HUES64 (cell line): ENCODE measurements around the gene BBIP1.

Source experiments
- H3K27ac ChIP-seq: 2 replicates; pipeline ENCODE4 v1.7.0; 2013; ENCODE audit warnings: low read depth, low read length, inconsistent platforms
- H3K27me3 ChIP-seq: 2 replicates; pipeline ENCODE4 v1.6.1; 2013; ENCODE audit warnings: mild to moderate bottlenecking, low read length; ENCODE audit not compliant: insufficient read depth
- H3K36me3 ChIP-seq: 2 replicates; pipeline ENCODE4 v1.6.1; 2013; ENCODE audit warnings: mild to moderate bottlenecking, low read length; ENCODE audit not compliant: insufficient read depth
- H3K4me1 ChIP-seq: 2 replicates; pipeline ENCODE4 v1.6.1; 2013; ENCODE audit warnings: mild to moderate bottlenecking, low read length, moderate library complexity; ENCODE audit not compliant: insufficient read depth
- H3K4me3 ChIP-seq: 2 replicates; pipeline ENCODE4 v1.5.1; 2013; ENCODE audit warnings: mild to moderate bottlenecking, low read length, moderate library complexity
- H3K9ac ChIP-seq: 2 replicates; pipeline ENCODE4 v1.6.1; 2013; ENCODE audit warnings: mild to moderate bottlenecking, low read depth, low read length
- H3K9me3 ChIP-seq: 2 replicates; pipeline ENCODE4 v1.6.1; 2013; ENCODE audit warnings: low read depth, low read length; ENCODE audit not compliant: insufficient read depth
- WGBS: fragments of 150-250, 120-280 bp; methylation state at CpG from one replicate; pipeline ENCODE4 v1.1.7; 2013; ENCODE audit warnings: missing lambda C conversion rate; 5-methylcytosine and 5-hydroxymethylcytosine counted together

The BBIP1 gene

GRCh38 chr10:110901954-110902819 lies 16.8 kb downstream of the BBIP1 start:
- Histone ChIP-seq H3K9me3 (no peaks in the 10 kb centered on the region), H3K9ac (no peak overlapping the region), H3K4me1 (no peaks in the 10 kb centered on the region), H3K4me3 (no peak overlapping the region), H3K27ac (no peak overlapping the region), H3K36me3 (peaks cover 31% of the 10 kb centered on the region), H3K27me3 (no peaks in the 10 kb centered on the region)
- 91% methylated on average over 7 of the region's 7 CpGs for WGBS

- Histone ChIP-seq H3K27ac (no peak overlapping the region), H3K9ac (no peak overlapping the region), H3K4me3 (no peak overlapping the region), H3K4me1 (no peaks in the 10 kb centered on the region), H3K27me3 (no peaks in the 10 kb centered on the region), H3K36me3 (peaks cover 36% of the 10 kb centered on the region), H3K9me3 (no peaks in the 10 kb centered on the region)
- WGBS: 100% methylated on average over 2 of the region's 2 CpGs
These were observed 18.0 kb downstream of the BBIP1 start for GRCh38 chr10:110900983-110901382.

GRCh38 chr10:110898391-110898790 lies 20.6 kb downstream of the BBIP1 start:
- H3K27ac ChIP-seq: no peak overlapping the region
- H3K9me3 ChIP-seq: no peaks in the 10 kb centered on the region
- H3K9ac ChIP-seq: no peak overlapping the region
- no peaks in the 10 kb centered on the region for H3K27me3 ChIP-seq
- no peaks in the 10 kb centered on the region for H3K4me1 ChIP-seq
- no peak overlapping the region for H3K4me3 ChIP-seq
- H3K36me3 ChIP-seq: peaks cover 55% of the 10 kb centered on the region

GRCh38 chr10:110897184-110897583 lies 21.8 kb downstream of the BBIP1 start:
- H3K36me3 ChIP-seq: peaks cover 59% of the 10 kb centered on the region

DNA sequence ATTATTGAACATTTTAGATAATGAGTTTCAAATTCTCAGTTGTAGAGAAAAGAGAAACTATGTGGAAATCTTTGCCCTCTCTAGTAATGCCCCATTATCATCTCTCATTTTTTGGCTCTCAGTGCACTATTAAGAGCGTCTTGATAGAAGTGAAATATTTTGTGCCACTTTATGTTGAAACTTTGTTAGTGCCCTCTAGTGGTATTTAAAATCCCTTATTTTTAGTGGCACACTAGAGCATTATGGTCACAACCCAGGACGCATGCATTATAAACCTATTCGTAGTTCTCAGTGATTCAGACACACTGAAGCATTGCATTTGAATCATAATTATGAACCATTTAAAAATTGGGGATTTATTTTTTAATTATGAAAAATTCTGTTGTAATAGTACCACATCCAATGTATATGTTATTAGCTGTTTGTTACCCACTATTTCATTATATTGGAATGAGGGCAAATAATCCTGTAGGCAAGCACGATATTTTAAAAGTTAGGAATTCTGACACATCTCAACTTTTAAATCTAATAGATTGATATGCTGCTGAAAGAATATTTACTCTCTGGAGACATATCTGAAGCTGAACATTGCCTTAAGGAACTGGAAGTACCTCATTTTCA lies 25.3 kb downstream of the BBIP1 start:
- no peak overlapping the region for H3K4me3 ChIP-seq
- no peaks in the 10 kb centered on the region for H3K4me1 ChIP-seq
- no peaks in the 10 kb centered on the region for H3K27me3 ChIP-seq
- H3K9ac ChIP-seq: no peak overlapping the region
- peaks cover 57% of the 10 kb centered on the region for H3K36me3 ChIP-seq
- 63% methylated on average over 2 of the region's 4 CpGs for WGBS
- H3K27ac ChIP-seq: no peak overlapping the region
- no peaks in the 10 kb centered on the region for H3K9me3 ChIP-seq

More at GRCh38 chr10:110897184-110897583, 21.8 kb downstream of the BBIP1 start:
- Histone ChIP-seq H3K4me3 (no peak overlapping the region), H3K4me1 (no peaks in the 10 kb centered on the region), H3K27ac (no peak overlapping the region), H3K9ac (no peak overlapping the region), H3K9me3 (no peaks in the 10 kb centered on the region), H3K27me3 (no peaks in the 10 kb centered on the region)
- 92% methylated on average over 1 of the region's 1 CpG for WGBS

GRCh38 chr10:110892602-110893288 lies 26.2 kb downstream of the BBIP1 start:
- Histone ChIP-seq H3K36me3 (peaks cover 58% of the 10 kb centered on the region), H3K27ac (no peak overlapping the region), H3K9me3 (no peaks in the 10 kb centered on the region), H3K9ac (no peak overlapping the region), H3K4me3 (no peak overlapping the region), H3K27me3 (no peaks in the 10 kb centered on the region), H3K4me1 (no peaks in the 10 kb centered on the region)
- 95% methylated on average over 2 of the region's 3 CpGs for WGBS

DNA sequence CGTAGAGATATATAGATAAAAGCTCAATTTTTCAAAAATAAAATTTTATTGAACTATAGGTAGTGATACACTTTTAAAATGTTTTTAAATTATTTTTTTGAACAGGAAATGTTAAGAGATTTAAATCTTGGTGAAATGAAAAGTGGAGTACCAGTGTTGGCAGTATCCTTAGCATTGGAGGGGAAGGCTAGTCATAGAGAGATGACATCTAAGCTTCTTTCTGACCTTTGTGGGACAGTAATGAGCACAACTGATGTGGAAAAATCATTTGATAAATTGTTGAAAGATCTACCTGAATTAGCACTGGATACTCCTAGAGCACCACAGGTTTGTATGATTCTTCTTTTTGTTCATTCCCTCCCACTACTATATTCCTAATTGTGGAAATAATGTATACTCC lies 31.4 kb downstream of the BBIP1 start:
- no peaks in the 10 kb centered on the region for H3K27me3 ChIP-seq
- no peak overlapping the region for H3K9ac ChIP-seq
- H3K4me3 ChIP-seq: no peak overlapping the region
- H3K27ac ChIP-seq: no peak overlapping the region
- no CpG with 5 or more reads among the region's 1 CpG for WGBS
- H3K4me1 ChIP-seq: no peaks in the 10 kb centered on the region
- H3K9me3 ChIP-seq: no peaks in the 10 kb centered on the region
- H3K36me3 ChIP-seq: peaks cover 60% of the 10 kb centered on the region

- no peak overlapping the region for H3K9ac ChIP-seq
- H3K27me3 ChIP-seq: no peaks in the 10 kb centered on the region
- H3K36me3 ChIP-seq: peaks cover 70% of the 10 kb centered on the region
- H3K27ac ChIP-seq: no peak overlapping the region
- H3K4me1 ChIP-seq: no peaks in the 10 kb centered on the region
- no peaks in the 10 kb centered on the region for H3K9me3 ChIP-seq
- WGBS: 71% methylated on average over 5 of the region's 5 CpGs
- no peak overlapping the region for H3K4me3 ChIP-seq
These were observed 32.9 kb downstream of the BBIP1 start for GRCh38 chr10:110885932-110886674.

DNA sequence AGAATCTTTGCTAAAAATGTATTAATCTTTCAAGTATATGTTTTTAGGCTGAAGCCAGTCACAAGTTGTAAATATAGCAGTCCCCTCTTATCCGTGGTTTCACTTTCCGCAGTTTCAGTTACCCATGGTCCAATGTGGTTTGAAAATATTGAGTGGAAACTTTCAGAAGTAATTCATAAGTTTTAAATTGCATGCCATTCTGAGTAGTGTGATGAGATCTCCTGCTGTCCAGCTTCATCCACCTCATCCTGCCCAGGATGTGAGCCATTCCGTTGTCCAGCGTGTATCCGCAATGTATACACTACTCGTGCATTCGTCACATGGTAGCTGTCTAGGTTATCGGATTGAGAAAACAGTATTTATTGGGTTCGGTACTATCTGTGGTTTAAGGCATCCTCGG lies 35.1 kb downstream of the BBIP1 start:
- Histone ChIP-seq H3K36me3 (peaks cover 62% of the 10 kb centered on the region), H3K4me1 (no peaks in the 10 kb centered on the region), H3K4me3 (no peak overlapping the region), H3K27me3 (no peaks in the 10 kb centered on the region), H3K9me3 (no peaks in the 10 kb centered on the region), H3K27ac (no peak overlapping the region), H3K9ac (no peak overlapping the region)
- 98% methylated on average over 10 of the region's 10 CpGs for whole genome bisulfite sequencing

- H3K9me3 ChIP-seq: no peaks in the 10 kb centered on the region
- peaks cover 54% of the 10 kb centered on the region for H3K36me3 ChIP-seq
- WGBS: 92% methylated on average over 4 of the region's 4 CpGs
- H3K9ac ChIP-seq: no peak overlapping the region
- no peak overlapping the region for H3K27ac ChIP-seq
- no peak overlapping the region for H3K4me3 ChIP-seq
- H3K4me1 ChIP-seq: no peaks in the 10 kb centered on the region
- no peaks in the 10 kb centered on the region for H3K27me3 ChIP-seq
These were observed 37.1 kb downstream of the BBIP1 start for GRCh38 chr10:110881905-110882304.

- Histone ChIP-seq H3K36me3 (peaks cover 54% of the 10 kb centered on the region), H3K27ac (no peak overlapping the region), H3K27me3 (no peaks in the 10 kb centered on the region), H3K9me3 (no peaks in the 10 kb centered on the region), H3K9ac (no peak overlapping the region), H3K4me3 (no peak overlapping the region), H3K4me1 (no peaks in the 10 kb centered on the region)
- 93% methylated on average over 9 of the region's 9 CpGs for WGBS
These were observed 37.7 kb downstream of the BBIP1 start for GRCh38 chr10:110881247-110881646.
